Esophagus squamous epithelium (tissue), 5 donors: Measurements from ENCODE around the gene TMCO2. TPM values are rescaled to one million over a fixed set of nuclear protein-coding genes. Genes with fewer than 3 reads are reported as not detected.

Experiments used
- DNase-seq: peaks from one replicate; lab custom pipeline; 2025; lab: John Stamatoyannopoulos, UW
- H3K27ac ChIP-seq, 4 donors: fragments of 200-600 bp; sonication (generic); one replicate each; pipeline ENCODE4 v1.5.1; 2016 to 2019; ENCODE audit warnings: mild to moderate bottlenecking in 1 of 4
- H3K27me3 ChIP-seq, 4 donors: fragments of 200-600 bp; sonication (generic); 1 replicate in 3 of 4; 2 replicates in 1 of 4; pipeline versions ENCODE4 v1.5.1 to v1.6.0; 2017 to 2021; ENCODE audit warnings: antibody characterized with exemption in 1 of 4
- H3K36me3 ChIP-seq, 3 donors: fragments of 200-600 bp; sonication (generic); one replicate each; pipeline ENCODE4 v1.5.1; 2016 to 2019
- H3K4me1 ChIP-seq, 3 donors: fragments of 200-600 bp; sonication (generic); one replicate each; pipeline ENCODE4 v1.5.1; 2017 to 2019
- H3K4me3 ChIP-seq, 4 donors: fragments of 200-600 bp; sonication (generic); 1 replicate in 3 of 4; 2 replicates in 1 of 4; pipeline ENCODE4 v1.5.1; 2016 to 2019; ENCODE audit warnings: mild to moderate bottlenecking in 2 of 4, moderate library complexity in 1 of 4
- H3K9me3 ChIP-seq, 3 donors: fragments of 200-600 bp; sonication (generic); one replicate each; pipeline ENCODE4 v1.5.1; 2016 to 2019
- POLR2A ChIP-seq, 4 donors: fragments of 450-650 bp; IDR thresholded peaks; one replicate each; pipeline ENCODE4 v1.6.1; 2017; ENCODE audit warnings: antibody characterized with exemption in 4 of 4, mild to moderate bottlenecking in 4 of 4, moderate library complexity in 3 of 4
- WGBS, 2 donors: methylation state at CpG; one replicate each; pipeline ENCODE4 v1.1.5; 2018; 5-methylcytosine and 5-hydroxymethylcytosine counted together
- intact Hi-C: fragments of 100-400 bp; cut with DNase I; formaldehyde crosslinking; loops from one replicate; pipeline ENCODE4 v1.15.0; 2022
- total RNA-seq, 4 donors: library from RNA; depleted of rRNA; stranded (reverse); fragments of >200 nt; gene quantifications; one replicate each; pipeline ENCODE4 v1.1.0, GENCODE V29; 2016
- TF ChIP-seq, protein P1 (sequence below), 6 experiments: fragments of 450-650 bp in 4 of 6; fragments of 200-600 bp in 2 of 6; sonication (generic) in 2 of 6; IDR thresholded peaks; one replicate each; pipeline ENCODE4 v1.5.1; 2016 to 2019; ENCODE audit warnings: antibody characterized with exemption in 6 of 6, mild to moderate bottlenecking in 4 of 6, moderate library complexity in 4 of 6
- donor health status: DM: yes; HTN: yes; CAD: no.

The TMCO2 gene
- total RNA-seq, 4 donors from 2014 or later: not detected

DNA sequence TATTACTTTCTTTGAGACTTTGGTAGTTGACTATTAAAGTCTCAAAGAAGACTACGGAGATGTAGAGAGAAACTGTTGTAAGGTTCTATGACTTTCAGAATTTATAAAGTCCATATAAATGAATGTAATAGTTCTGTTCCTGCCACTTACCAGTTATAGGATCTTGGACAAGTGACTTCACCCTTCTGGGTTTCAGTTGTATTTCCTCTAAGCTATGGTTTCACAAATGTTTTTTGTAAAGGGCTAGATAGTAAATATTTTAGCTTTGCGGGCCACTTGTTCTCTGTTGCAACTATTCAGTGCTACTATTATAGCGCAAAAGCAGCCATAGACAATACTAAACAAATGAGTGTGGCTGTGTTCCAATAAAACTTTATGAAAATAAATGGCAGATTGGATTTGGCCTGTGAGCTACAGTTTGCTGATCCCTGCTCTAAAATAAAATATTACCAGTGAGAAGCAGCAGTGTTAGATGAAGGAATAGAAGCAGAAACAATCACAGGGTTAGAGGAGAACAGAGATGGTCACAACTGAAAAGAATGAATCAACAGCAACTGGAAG lies 25.0 kb downstream of the TMCO2 start:
- Histone ChIP-seq H3K4me3 (no peak overlapping the region), H3K4me1 (peaks cover 0 to 11% (median 1%) of the 10 kb centered on the region in 3 donors), H3K27me3 (no peaks in the 10 kb centered on the region), H3K36me3 (peaks cover 0 to 93% (median 8%) of the 10 kb centered on the region in 3 donors), H3K9me3 (no peaks in the 10 kb centered on the region), H3K27ac (no peak overlapping the region)
- TF ChIP-seq, protein P1, sequence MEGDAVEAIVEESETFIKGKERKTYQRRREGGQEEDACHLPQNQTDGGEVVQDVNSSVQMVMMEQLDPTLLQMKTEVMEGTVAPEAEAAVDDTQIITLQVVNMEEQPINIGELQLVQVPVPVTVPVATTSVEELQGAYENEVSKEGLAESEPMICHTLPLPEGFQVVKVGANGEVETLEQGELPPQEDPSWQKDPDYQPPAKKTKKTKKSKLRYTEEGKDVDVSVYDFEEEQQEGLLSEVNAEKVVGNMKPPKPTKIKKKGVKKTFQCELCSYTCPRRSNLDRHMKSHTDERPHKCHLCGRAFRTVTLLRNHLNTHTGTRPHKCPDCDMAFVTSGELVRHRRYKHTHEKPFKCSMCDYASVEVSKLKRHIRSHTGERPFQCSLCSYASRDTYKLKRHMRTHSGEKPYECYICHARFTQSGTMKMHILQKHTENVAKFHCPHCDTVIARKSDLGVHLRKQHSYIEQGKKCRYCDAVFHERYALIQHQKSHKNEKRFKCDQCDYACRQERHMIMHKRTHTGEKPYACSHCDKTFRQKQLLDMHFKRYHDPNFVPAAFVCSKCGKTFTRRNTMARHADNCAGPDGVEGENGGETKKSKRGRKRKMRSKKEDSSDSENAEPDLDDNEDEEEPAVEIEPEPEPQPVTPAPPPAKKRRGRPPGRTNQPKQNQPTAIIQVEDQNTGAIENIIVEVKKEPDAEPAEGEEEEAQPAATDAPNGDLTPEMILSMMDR (IDR thresholded peaks at IDR 0.05): no peak
- no peak for TF ChIP-seq POLR2A (IDR thresholded peaks at IDR 0.05)
- 92 to 94% methylated on average over 3 of the region's 3 CpGs for WGBS, 2 donors
- intact Hi-C loops: no loop called here
- no peak for DNase-seq

DNA sequence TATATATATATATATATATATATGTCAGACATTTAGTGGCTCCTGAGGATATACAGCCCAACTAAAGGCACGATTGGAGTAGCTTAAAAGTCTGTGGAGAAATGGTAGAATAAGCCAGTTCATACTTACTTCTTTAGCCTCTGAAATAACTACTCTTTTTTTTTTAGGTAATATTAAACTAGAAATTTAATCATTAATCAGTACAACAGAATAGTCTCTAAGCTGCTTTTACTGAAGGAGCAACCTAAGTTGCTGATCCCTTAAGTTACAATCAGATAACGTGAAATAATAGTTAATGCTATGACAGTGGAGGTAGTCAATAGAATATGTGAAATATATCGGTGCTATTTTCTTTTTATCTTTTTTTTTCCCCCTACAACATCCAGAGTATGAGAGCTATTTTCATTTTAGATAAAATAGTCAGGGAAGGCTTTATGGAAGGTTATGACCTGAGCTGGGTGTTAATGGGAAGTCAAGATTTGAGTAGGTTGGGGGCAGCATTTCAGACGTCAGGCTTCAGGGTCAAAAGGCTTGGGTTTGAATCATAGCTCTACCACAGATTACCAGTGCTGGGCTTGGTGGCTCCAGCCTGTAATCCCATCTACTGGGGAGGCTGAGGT lies 25.9 kb downstream of the TMCO2 start:
- Histone ChIP-seq H3K4me3 (no peak overlapping the region), H3K36me3 (peaks cover 0 to 94% (median under 1%) of the 10 kb centered on the region in 3 donors), H3K27me3 (no peaks in the 10 kb centered on the region), H3K27ac (no peak overlapping the region), H3K9me3 (no peaks in the 10 kb centered on the region), H3K4me1 (peaks cover 0 to 2% (median 0%) of the 10 kb centered on the region in 3 donors)
- DNase-seq: no peak
- TF ChIP-seq, protein P1 (IDR thresholded peaks at IDR 0.05): no peak
- TF ChIP-seq POLR2A (IDR thresholded peaks at IDR 0.05): no peak
- intact Hi-C loops: no loop called here
- 88 to 93% methylated on average over 4 of the region's 4 CpGs for WGBS, 2 donors

DNA sequence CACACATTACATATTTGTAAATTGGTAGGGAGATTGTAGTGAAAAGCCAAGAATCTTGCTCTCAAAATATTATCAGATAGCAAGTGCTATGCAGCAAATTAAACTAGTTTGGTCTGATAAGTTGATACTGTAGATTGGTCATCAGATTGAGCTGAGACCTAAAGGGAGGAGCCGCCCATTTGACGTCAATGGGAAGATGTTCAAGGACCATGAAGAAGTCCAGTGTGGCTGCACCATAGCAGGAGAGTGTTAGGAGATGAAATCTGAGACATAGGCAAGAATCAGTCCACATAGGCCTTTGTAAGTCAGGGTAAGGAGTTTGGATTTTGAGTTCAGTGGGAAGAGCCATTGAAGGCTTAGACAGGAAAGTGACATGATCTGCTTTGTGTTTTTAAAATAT lies 26.6 kb downstream of the TMCO2 start:
- peaks cover 0 to 94% (median 0%) of the 10 kb centered on the region in 3 donors for H3K36me3 ChIP-seq
- intact Hi-C loops: no loop called here
- WGBS, 2 donors: 90 to 92% methylated on average over 2 of the region's 2 CpGs

DNA sequence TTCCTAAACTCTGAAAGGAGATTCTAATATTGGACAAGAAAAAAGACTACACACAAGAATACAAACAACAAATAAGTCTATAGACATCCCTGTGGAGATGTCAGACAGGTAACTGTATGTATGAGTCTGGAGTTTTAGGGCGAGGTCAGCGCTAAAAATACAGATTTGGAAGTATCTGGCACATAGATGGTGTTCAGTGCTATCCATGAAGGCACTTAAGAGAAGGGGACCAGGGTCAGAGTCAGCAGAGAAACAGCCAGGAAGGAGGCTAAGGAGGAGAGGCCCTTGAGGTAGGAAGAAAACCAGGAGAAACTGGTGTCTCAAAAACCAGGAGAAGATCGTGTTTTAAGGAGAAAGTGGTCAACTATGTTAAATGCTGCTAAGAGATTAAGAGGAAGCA lies 28.4 kb downstream of the TMCO2 start:
- H3K4me3 ChIP-seq: no peak overlapping the region
- H3K27ac ChIP-seq: no peak overlapping the region
- no peak for DNase-seq
- H3K9me3 ChIP-seq: no peaks in the 10 kb centered on the region
- H3K36me3 ChIP-seq: peaks cover 0 to 92% (median 0%) of the 10 kb centered on the region in 3 donors
- WGBS, 2 donors: 94 to 95% methylated on average over 3 of the region's 3 CpGs
- H3K4me1 ChIP-seq: no peaks in the 10 kb centered on the region
- H3K27me3 ChIP-seq: no peaks in the 10 kb centered on the region
- TF ChIP-seq, protein P1 (IDR thresholded peaks at IDR 0.05): no peak
- TF ChIP-seq POLR2A (IDR thresholded peaks at IDR 0.05): no peak
- intact Hi-C loops: no loop called here

More for the DNA sequence above, 26.6 kb downstream of the TMCO2 start:
- H3K4me1 ChIP-seq: no peaks in the 10 kb centered on the region
- H3K27me3 ChIP-seq: no peaks in the 10 kb centered on the region
- no peak for DNase-seq
- no peak overlapping the region for H3K27ac ChIP-seq
- TF ChIP-seq, protein P1 (IDR thresholded peaks at IDR 0.05): no peak
- no peak for TF ChIP-seq POLR2A (IDR thresholded peaks at IDR 0.05)
- no peak overlapping the region for H3K4me3 ChIP-seq
- no peaks in the 10 kb centered on the region for H3K9me3 ChIP-seq

DNA sequence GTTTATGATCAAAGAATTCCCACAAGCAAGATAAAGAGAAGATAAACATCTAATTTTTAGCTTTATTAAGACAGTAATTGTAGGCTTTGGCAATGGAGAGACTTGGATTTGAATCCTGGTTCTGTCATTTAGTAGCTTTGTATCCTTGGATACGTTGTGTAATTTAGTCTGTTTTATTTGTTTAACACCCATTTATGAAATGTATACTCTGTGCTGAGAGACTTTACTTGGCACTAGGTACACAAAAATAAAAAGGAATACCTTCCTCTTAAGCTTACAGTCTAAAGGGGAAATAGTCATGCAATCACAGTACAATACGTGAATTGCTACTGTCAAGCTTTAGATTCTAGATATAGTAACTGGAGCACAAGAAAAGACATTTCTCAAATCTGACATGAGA lies 34.1 kb downstream of the TMCO2 start:
- H3K4me3 ChIP-seq: no peak overlapping the region
- no peak overlapping the region for H3K27ac ChIP-seq
- 66 to 68% methylated on average over 2 of the region's 2 CpGs for WGBS, 2 donors
- H3K9me3 ChIP-seq: no peaks in the 10 kb centered on the region
- TF ChIP-seq POLR2A (IDR thresholded peaks at IDR 0.05): no peak
- TF ChIP-seq, protein P1 (IDR thresholded peaks at IDR 0.05): no peak
- H3K27me3 ChIP-seq: no peaks in the 10 kb centered on the region
- intact Hi-C loops: no loop called here
- H3K4me1 ChIP-seq: no peaks in the 10 kb centered on the region
- peaks cover 6 to 94% (median 8%) of the 10 kb centered on the region in 3 donors for H3K36me3 ChIP-seq
- no peak for DNase-seq
